SK-N-SH (cell line): Measurements from ENCODE around the gene AIRE. TPM values are rescaled to one million over a fixed set of nuclear protein-coding genes. Genes with fewer than 3 reads are reported as not detected.

ENCODE experiments used
- CTCF ChIA-PET: fragments of 300-600, 350-600 bp; formaldehyde crosslinking; extraction: SDS; loops from one replicate; lab custom pipeline; 2021; lab: Yijun Ruan, JAX
- POLR2A ChIA-PET: fragments of 350-600 bp; sonication (Branson Sonifier 250); formaldehyde crosslinking; extraction: SDS; loops from one replicate; lab custom pipeline; 2020; ENCODE audit warnings: antibody characterized with exemption, inconsistent platforms; lab: Yijun Ruan, JAX
- DNase-seq: peaks from one replicate; pipeline ENCODE4 v3.0.0; 2012
- H2AFZ ChIP-seq: fragments of 200-600 bp; sonication (generic); 2 replicates; pipeline ENCODE4 v1.8.1; 2016; ENCODE audit warnings: antibody characterized with exemption, mild to moderate bottlenecking, low read depth
- H3F3A ChIP-seq: fragments of 200-600 bp; sonication (generic); replicated peaks from 2 replicates; pipeline ENCODE3; 2016; ENCODE audit warnings: antibody characterized with exemption, mild to moderate bottlenecking; ENCODE audit not compliant: insufficient read depth
- H3K27ac ChIP-seq, 2 experiments: fragments of 200-500 bp in 1 of 2; fragments of 200-600 bp in 1 of 2; sonication (Bioruptor generic) in 1 of 2; sonication (generic), shearing (Covaris generic) in 1 of 2; 2 replicates each; pipeline versions ENCODE4 v1.5.1 to v1.6.1; 2014 to 2016; ENCODE audit warnings: low read depth in 2 of 2, inconsistent platforms in 1 of 2, low read length in 1 of 2, mild to moderate bottlenecking in 1 of 2, mixed read lengths in 1 of 2
- H3K27me3 ChIP-seq: fragments of 200-600 bp; sonication (generic), shearing (Covaris generic); 2 replicates; pipeline ENCODE4 v1.6.1; 2016; ENCODE audit warnings: mixed run types; ENCODE audit not compliant: insufficient read depth
- H3K36me3 ChIP-seq, 2 experiments: fragments of 200-500 bp in 1 of 2; fragments of 200-600 bp in 1 of 2; sonication (Bioruptor generic) in 1 of 2; sonication (generic) in 1 of 2; replicated peaks in 1 of 2; 2 replicates each; pipeline versions ENCODE3 to v1.5.1; 2014 to 2016; ENCODE audit warnings: low read length in 1 of 2, mild to moderate bottlenecking in 1 of 2; ENCODE audit not compliant: insufficient read depth in 2 of 2, control insufficient read depth in 1 of 2
- H3K4me1 ChIP-seq, 2 experiments: fragments of 200-500 bp in 1 of 2; fragments of 200-600 bp in 1 of 2; sonication (Bioruptor generic) in 1 of 2; sonication (generic), shearing (Covaris generic) in 1 of 2; 2 replicates each; pipeline versions ENCODE4 v1.5.1 to v1.6.1; 2014 to 2016; ENCODE audit warnings: low read depth in 1 of 2, low read length in 1 of 2, mixed run types in 1 of 2; ENCODE audit not compliant: insufficient read depth in 2 of 2, control insufficient read depth in 1 of 2
- H3K4me2 ChIP-seq: fragments of 200-600 bp; sonication (generic), shearing (Covaris generic); 2 replicates; pipeline ENCODE4 v1.6.1; 2017; ENCODE audit warnings: mixed run types
- H3K4me3 ChIP-seq, 2 experiments: fragments of 200-500 bp in 1 of 2; fragments of 200-600 bp in 1 of 2; sonication (Bioruptor generic) in 1 of 2; sonication (generic), shearing (Covaris generic) in 1 of 2; 2 replicates each; pipeline versions ENCODE4 v1.5.1 to v1.8.1; 2014 to 2016; ENCODE audit warnings: low read depth in 2 of 2, inconsistent platforms in 1 of 2, low read length in 1 of 2, mild to moderate bottlenecking in 1 of 2, mixed read lengths in 1 of 2, moderate library complexity in 1 of 2
- H3K79me2 ChIP-seq: fragments of 200-600 bp; sonication (generic); 2 replicates; pipeline ENCODE4 v1.8.1; 2017; ENCODE audit warnings: mild to moderate bottlenecking; ENCODE audit not compliant: insufficient read depth
- H3K9ac ChIP-seq: fragments of 200-600 bp; sonication (generic); 2 replicates; pipeline ENCODE4 v1.6.1; 2017; ENCODE audit warnings: mixed run types
- H3K9me2 ChIP-seq: fragments of 200-600 bp; sonication (generic); 2 replicates; pipeline ENCODE4 v1.6.1; 2017; ENCODE audit warnings: mixed run types
- H3K9me3 ChIP-seq: fragments of 200-600 bp; sonication (generic); 2 replicates; pipeline ENCODE4 v1.6.1; 2017; ENCODE audit warnings: mixed run types, mild to moderate bottlenecking, moderate library complexity
- H4K20me1 ChIP-seq: fragments of 200-600 bp; sonication (generic); 2 replicates; pipeline ENCODE4 v1.6.1; 2017; ENCODE audit warnings: mild to moderate bottlenecking, mixed run types; ENCODE audit not compliant: insufficient read depth
- CTCF ChIP-seq: fragments of 200-600 bp; sonication (generic); IDR thresholded peaks from 2 replicates; pipeline ENCODE4 v1.6.1; 2017; ENCODE audit warnings: antibody characterized with exemption, mild to moderate bottlenecking, moderate library complexity
- ELF1 ChIP-seq: IDR thresholded peaks from 2 replicates; pipeline ENCODE4 v1.4.0; 2012
- EP300 ChIP-seq, 2 experiments: IDR thresholded peaks; 2 replicates each; pipeline versions ENCODE4 v1.4.0 to v1.6.1; 2012; ENCODE audit warnings: borderline replicate concordance in 1 of 2, low read depth in 1 of 2, low read length in 1 of 2
- FOSL2 ChIP-seq: IDR thresholded peaks from 2 replicates; pipeline ENCODE4 v1.4.0; 2012; ENCODE audit warnings: low read depth, mild to moderate bottlenecking, moderate library complexity, borderline replicate concordance
- FOXJ3 ChIP-seq: sonication (generic); formaldehyde crosslinking; IDR thresholded peaks from 2 replicates; pipeline ENCODE4 v1.5.1; 2020; ENCODE audit warnings: mild to moderate bottlenecking, missing genetic modification reagents
- FOXM1 ChIP-seq: IDR thresholded peaks from 2 replicates; pipeline ENCODE4 v1.4.0; 2012; ENCODE audit warnings: low read depth, mild to moderate bottlenecking
- GABPA ChIP-seq: IDR thresholded peaks from 2 replicates; pipeline ENCODE4 v1.4.0; 2012; ENCODE audit warnings: low read depth, mild to moderate bottlenecking
- GATA2 ChIP-seq: sonication (generic); formaldehyde crosslinking; IDR thresholded peaks from 2 replicates; pipeline ENCODE4 v1.5.0; 2020; ENCODE audit warnings: mild to moderate bottlenecking, missing genetic modification reagents
- MAX ChIP-seq: IDR thresholded peaks from 2 replicates; pipeline ENCODE4 v1.4.0; 2012; ENCODE audit warnings: low read depth
- MXI1 ChIP-seq: IDR thresholded peaks from 2 replicates; pipeline ENCODE4 v1.6.1; 2012; ENCODE audit warnings: mild to moderate bottlenecking, low read depth, low read length, improper control_type of control experiment
- NFIC ChIP-seq: IDR thresholded peaks from 2 replicates; pipeline ENCODE4 v1.4.0; 2012; ENCODE audit warnings: borderline replicate concordance
- POLR2AphosphoS5 ChIP-seq: IDR thresholded peaks from 2 replicates; pipeline ENCODE4 v1.6.1; 2012; ENCODE audit warnings: low read depth, low read length
- RAD21 ChIP-seq: IDR thresholded peaks from 2 replicates; pipeline ENCODE4 v1.6.1; 2012; ENCODE audit warnings: mild to moderate bottlenecking, low read length
- RFX5 ChIP-seq: IDR thresholded peaks from 2 replicates; pipeline ENCODE4 v1.6.1; 2012; ENCODE audit warnings: mild to moderate bottlenecking, improper control_type of control experiment, low read length
- TCF12 ChIP-seq: IDR thresholded peaks from 2 replicates; pipeline ENCODE4 v1.4.0; 2012
- USF2 ChIP-seq: fragments of 150-350 bp; IDR thresholded peaks from 2 replicates; pipeline ENCODE4 v1.6.1; 2017; ENCODE audit warnings: antibody characterized with exemption, low read length, low read depth, borderline replicate concordance
- YY1 ChIP-seq: IDR thresholded peaks from 2 replicates; pipeline ENCODE4 v1.4.0; 2012; ENCODE audit warnings: low read depth, mild to moderate bottlenecking
- WGBS: methylation state at CpG from one replicate; pipeline ENCODE4 v1.1.6; 2017; ENCODE audit warnings: low lambda C conversion rate; 5-methylcytosine and 5-hydroxymethylcytosine counted together
- polyA plus RNA-seq, 3 experiments: library from polyadenylated mRNA; depleted of rRNA; stranded (reverse); fragments of >200 nt; gene quantifications; 2 replicates each; pipeline ENCODE4 v1.2.3, GENCODE V29; 2012
- TF ChIP-seq, protein P1 (sequence below): IDR thresholded peaks from 2 replicates; pipeline ENCODE4 v1.4.0; 2012; ENCODE audit warnings: low read depth, borderline replicate concordance

The AIRE gene
- polyA plus RNA-seq, 1 of the 3 experiments (the other 2 are of a cell fraction): not detected

- 78% methylated on average over 16 of the region's 19 CpGs for WGBS
- no peak overlapping the region for H3K4me2 ChIP-seq
- TF ChIP-seq FOXM1: no peak
- TF ChIP-seq EP300 (IDR thresholded peaks at IDR 0.05; ENCODE audit: borderline replicate concordance in 1 of 2, low read depth in 1 of 2, low read length in 1 of 2): no peak
- TF ChIP-seq NFIC: no peak
- no peak for TF ChIP-seq FOSL2
- no peak overlapping the region for H2AFZ ChIP-seq
- no peaks in the 10 kb centered on the region for H3F3A ChIP-seq
- DNase-seq: no peak
- no peaks in the 10 kb centered on the region; a peak in 1 of 4 replicates for H3K4me1 ChIP-seq
- H3K79me2 ChIP-seq: no peaks in the 10 kb centered on the region
- H3K9me2 ChIP-seq: no peaks in the 10 kb centered on the region
- H3K4me3 ChIP-seq: no peak overlapping the region
- H3K36me3 ChIP-seq: no peaks in the 10 kb centered on the region
- CTCF ChIA-PET: no interaction called here
- H3K27ac ChIP-seq: no peak overlapping the region
- no peak overlapping the region for H3K9ac ChIP-seq
- no peaks in the 10 kb centered on the region for H3K9me3 ChIP-seq
- POLR2A ChIA-PET: no interaction called here
- H4K20me1 ChIP-seq: no peaks in the 10 kb centered on the region
- peaks cover 5% of the 10 kb centered on the region; the same call in 1 of the 2 replicates for H3K27me3 ChIP-seq
Observed at GRCh38 chr21:44279354-44280260, 6.1 kb upstream of the AIRE start.

- TF ChIP-seq GABPA (no peak), RAD21 (no peak), YY1 (no peak), MAX (no peak), POLR2AphosphoS5 (no peak), FOXJ3 (CRISPR knock-in tag) (no peak), CTCF (no peak), RFX5 (no peak), EP300 (IDR thresholded peaks at IDR 0.05; ENCODE audit: borderline replicate concordance in 1 of 2, low read depth in 1 of 2, low read length in 1 of 2) (no peak), USF2 (no peak), ELF1 (no peak), MXI1 (no peak), GATA2 (CRISPR knock-in tag) (no peak), TCF12 (no peak)
- TF ChIP-seq, protein P1, sequence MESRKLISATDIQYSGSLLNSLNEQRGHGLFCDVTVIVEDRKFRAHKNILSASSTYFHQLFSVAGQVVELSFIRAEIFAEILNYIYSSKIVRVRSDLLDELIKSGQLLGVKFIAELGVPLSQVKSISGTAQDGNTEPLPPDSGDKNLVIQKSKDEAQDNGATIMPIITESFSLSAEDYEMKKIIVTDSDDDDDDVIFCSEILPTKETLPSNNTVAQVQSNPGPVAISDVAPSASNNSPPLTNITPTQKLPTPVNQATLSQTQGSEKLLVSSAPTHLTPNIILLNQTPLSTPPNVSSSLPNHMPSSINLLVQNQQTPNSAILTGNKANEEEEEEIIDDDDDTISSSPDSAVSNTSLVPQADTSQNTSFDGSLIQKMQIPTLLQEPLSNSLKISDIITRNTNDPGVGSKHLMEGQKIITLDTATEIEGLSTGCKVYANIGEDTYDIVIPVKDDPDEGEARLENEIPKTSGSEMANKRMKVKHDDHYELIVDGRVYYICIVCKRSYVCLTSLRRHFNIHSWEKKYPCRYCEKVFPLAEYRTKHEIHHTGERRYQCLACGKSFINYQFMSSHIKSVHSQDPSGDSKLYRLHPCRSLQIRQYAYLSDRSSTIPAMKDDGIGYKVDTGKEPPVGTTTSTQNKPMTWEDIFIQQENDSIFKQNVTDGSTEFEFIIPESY: no peak
- Histone ChIP-seq H3K4me2 (no peak overlapping the region), H3K36me3 (no peaks in the 10 kb centered on the region), H3K9me3 (no peaks in the 10 kb centered on the region), H3F3A (no peaks in the 10 kb centered on the region), H4K20me1 (no peaks in the 10 kb centered on the region), H3K4me3 (no peak overlapping the region), H3K27me3 (no peaks in the 10 kb centered on the region; the same call in 1 of the 2 replicates), H2AFZ (no peak overlapping the region), H3K4me1 (no peaks in the 10 kb centered on the region; a peak in 1 of 4 replicates), H3K79me2 (no peaks in the 10 kb centered on the region), H3K9ac (no peak overlapping the region), H3K9me2 (no peaks in the 10 kb centered on the region), H3K27ac (no peak overlapping the region)
- POLR2A ChIA-PET: no interaction called here
- CTCF ChIA-PET: interaction anchor here (1.2 kb wide), 1 partner anchor 16 kb away, joined by 3 read pairs; no protein-coding TSS in a partner anchor
- WGBS: 81% methylated on average over 8 of the region's 9 CpGs
- DNase-seq: no peak
Observed at GRCh38 chr21:44281801-44282200, 3.9 kb upstream of the AIRE start.
